Measurements from ENCODE around the gene PRR36.

PRR36 gene

GRCh38 chr19:7819337-7819736 lies 54.9 kb downstream of the PRR36 start:
- no peak for DNase-seq (ENCODE audit: low read depth in 2 of 2)

- DNase-seq (ENCODE audit: low read depth in 2 of 2): no peak
Observed at GRCh38 chr19:7818806-7819205, 55.4 kb downstream of the PRR36 start.
